Neural progenitor cell (in vitro differentiated cells): Measurements from ENCODE around the gene NEGR1.

Source experiments
- CTCF ChIP-seq: fragments of 200-600 bp; sonication (generic); IDR thresholded peaks from 2 replicates; pipeline ENCODE4 v1.5.1; 2017; ENCODE audit warnings: antibody characterized with exemption, mild to moderate bottlenecking
- EZH2 ChIP-seq: fragments of 200-600 bp; sonication (generic); IDR thresholded peaks from 2 replicates; pipeline ENCODE4 v1.6.1; 2017; ENCODE audit warnings: antibody characterized with exemption, mild to moderate bottlenecking, moderate library complexity

- peak; percentile 30 for TF ChIP-seq CTCF
- TF ChIP-seq EZH2 = no peak
Measured at GRCh38 chr1:71721532-71721931, 560.8 kb downstream of the NEGR1 start.
